IPS DF 6.9 (cell line): Measurements from ENCODE around the gene BRIP1.
"Not testable (repeated sequence)": the region's sequence is repeated elsewhere in the genome, so short reads cannot be mapped to it uniquely, and the experiment has no call there.

Source experiments
- DNase-seq: peaks from one replicate; pipeline ENCODE4 v3.0.0-alpha.2; 2013; ENCODE audit warnings: low read depth, low spot score
- H3K27ac ChIP-seq: one replicate; pipeline ENCODE4 v1.5.1; 2013; ENCODE audit warnings: low read length, control low read depth
- H3K27me3 ChIP-seq: 2 replicates; pipeline ENCODE4 v1.6.1; 2013; ENCODE audit warnings: mild to moderate bottlenecking, low read length; ENCODE audit not compliant: control insufficient read depth, insufficient read depth
- H3K36me3 ChIP-seq: 2 replicates; pipeline ENCODE4 v1.6.1; 2013; ENCODE audit warnings: low read length; ENCODE audit not compliant: control insufficient read depth, insufficient read depth
- H3K4me1 ChIP-seq: 2 replicates; pipeline ENCODE4 v1.6.1; 2013; ENCODE audit warnings: low read length; ENCODE audit not compliant: control insufficient read depth, insufficient read depth
- H3K4me3 ChIP-seq: 2 replicates; pipeline ENCODE4 v1.5.1; 2013; ENCODE audit warnings: mild to moderate bottlenecking, low read length
- H3K9me3 ChIP-seq: 2 replicates; pipeline ENCODE4 v1.6.1; 2013; ENCODE audit warnings: low read length, inconsistent platforms; ENCODE audit not compliant: control insufficient read depth, insufficient read depth
- WGBS: extraction: QIAGEN DNeasy Blood & Tissue Kit; methylation state at CpG from one replicate; pipeline ENCODE4 v1.1.7; 2013; ENCODE audit warnings: mixed read lengths, missing lambda C conversion rate; ENCODE audit not compliant: insufficient read length, insufficient coverage; 5-methylcytosine and 5-hydroxymethylcytosine counted together

Gene BRIP1

DNA sequence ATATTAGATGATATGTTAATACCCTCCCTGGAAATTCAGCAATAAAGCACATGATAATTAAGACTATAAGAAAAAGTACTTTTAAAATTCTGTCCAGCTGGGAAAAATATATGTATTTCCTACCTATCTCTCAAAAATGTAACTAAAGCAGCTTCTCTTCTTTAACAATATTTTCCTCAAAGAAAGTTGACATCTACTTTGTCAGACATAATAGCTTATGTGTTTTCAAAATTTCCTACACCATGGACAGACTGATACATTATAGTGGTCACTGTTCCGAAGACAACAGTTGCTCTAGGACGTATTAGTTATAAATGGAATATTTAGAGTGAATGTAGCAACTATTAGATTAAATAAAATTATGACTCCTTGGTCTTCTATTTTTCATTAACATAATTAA lies 140.9 kb downstream of the BRIP1 start:
- Histone ChIP-seq H3K27me3 (no peaks in the 10 kb centered on the region), H3K4me1 (no peaks in the 10 kb centered on the region), H3K9me3 (no peaks in the 10 kb centered on the region), H3K4me3 (no peak overlapping the region), H3K36me3 (no peaks in the 10 kb centered on the region), H3K27ac (no peak overlapping the region)
- WGBS: no CpG with 5 or more reads among the region's 2 CpGs
- DNase-seq: no peak

DNA sequence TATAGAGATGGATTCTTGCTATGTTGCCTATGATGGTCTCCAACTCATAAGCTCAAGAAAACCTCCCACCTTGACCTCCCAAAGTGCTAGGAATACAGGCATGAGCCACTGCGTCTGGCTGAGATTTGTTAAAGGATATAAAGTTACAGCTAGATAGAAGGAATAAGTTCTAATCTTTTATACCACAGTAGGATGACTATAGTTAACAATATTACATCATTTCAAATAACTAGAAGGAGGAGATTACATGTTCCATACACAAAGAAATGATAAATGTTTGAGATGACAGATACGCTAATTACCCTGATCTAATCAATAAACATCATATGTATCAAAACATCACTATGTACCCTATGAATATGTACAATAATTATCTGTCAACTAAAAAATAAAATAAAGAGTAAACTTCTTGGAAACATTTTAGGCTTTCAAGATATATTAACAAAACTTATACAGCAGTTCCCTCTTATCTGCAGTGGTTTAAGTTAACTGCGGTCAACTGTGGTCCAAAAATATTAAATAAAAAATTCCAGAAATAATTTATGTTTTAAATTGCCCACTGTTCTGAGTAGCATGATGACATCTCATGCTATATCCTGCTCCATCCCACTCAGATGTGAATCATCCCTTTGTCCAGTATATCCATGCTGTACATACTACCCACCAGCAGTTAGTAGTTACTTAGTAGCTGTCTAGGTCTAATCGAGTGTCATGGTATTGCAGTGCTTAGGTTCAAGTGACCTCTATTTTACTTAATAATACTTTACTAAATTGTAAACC lies 143.1 kb downstream of the BRIP1 start:
- H3K27ac ChIP-seq: no peak overlapping the region
- no CpG with 5 or more reads among the region's 4 CpGs for WGBS

DNA sequence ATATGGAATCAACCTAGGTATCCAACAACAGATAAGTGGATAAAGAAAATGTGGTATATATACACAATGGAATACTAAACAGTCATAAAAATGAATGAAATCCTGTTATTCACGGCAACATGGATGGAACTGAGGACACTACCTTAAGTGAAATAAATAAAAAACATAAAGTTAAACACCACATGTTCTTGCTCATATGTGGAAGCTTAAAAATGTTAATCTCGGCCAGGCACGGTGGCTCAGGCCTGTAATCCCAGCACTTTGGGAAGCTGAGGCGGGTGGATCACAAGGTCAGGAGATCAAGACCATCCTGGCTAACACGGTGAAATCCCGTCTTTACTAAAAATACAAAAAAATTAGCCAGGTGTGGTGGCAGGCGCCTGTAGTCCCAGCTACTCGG lies 144.1 kb downstream of the BRIP1 start:
- DNase-seq, H3K27me3 ChIP-seq, H3K36me3 ChIP-seq, H3K9me3 ChIP-seq, H3K27ac ChIP-seq, H3K4me3 ChIP-seq, H3K4me1 ChIP-seq: not testable (repeated sequence)
- WGBS: no CpG with 5 or more reads among the region's 8 CpGs

More for the DNA sequence above, 143.1 kb downstream of the BRIP1 start:
- DNase-seq: no peak
- no peaks in the 10 kb centered on the region for H3K27me3 ChIP-seq
- no peak overlapping the region for H3K4me3 ChIP-seq
- H3K36me3 ChIP-seq: no peaks in the 10 kb centered on the region
- H3K4me1 ChIP-seq: no peaks in the 10 kb centered on the region
- no peaks in the 10 kb centered on the region for H3K9me3 ChIP-seq

DNA sequence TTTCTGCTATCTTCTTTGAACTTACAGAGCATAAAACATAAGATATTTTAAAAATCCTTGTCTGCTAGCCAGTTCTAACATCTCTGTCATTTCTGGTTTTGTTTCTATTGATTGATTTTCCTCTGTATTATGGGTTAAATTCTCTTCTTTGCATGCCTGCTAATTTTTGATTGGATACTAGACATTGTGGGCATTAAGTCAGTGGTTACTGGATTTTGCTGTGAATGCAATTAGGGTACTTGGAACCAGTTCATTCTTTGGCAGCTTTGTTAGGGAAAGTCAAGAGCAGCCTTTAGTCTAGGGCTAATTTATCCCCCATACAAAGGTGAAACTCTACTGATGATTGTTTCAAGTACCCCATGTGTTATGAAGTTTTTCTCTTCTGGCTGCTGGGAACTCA lies 145.3 kb downstream of the BRIP1 start:
- H3K36me3 ChIP-seq: no peaks in the 10 kb centered on the region
- H3K4me1 ChIP-seq: no peaks in the 10 kb centered on the region
- DNase-seq: no peak
- no peaks in the 10 kb centered on the region for H3K9me3 ChIP-seq
- H3K27ac ChIP-seq: no peak overlapping the region
- H3K4me3 ChIP-seq: no peak overlapping the region
- no peaks in the 10 kb centered on the region for H3K27me3 ChIP-seq

DNA sequence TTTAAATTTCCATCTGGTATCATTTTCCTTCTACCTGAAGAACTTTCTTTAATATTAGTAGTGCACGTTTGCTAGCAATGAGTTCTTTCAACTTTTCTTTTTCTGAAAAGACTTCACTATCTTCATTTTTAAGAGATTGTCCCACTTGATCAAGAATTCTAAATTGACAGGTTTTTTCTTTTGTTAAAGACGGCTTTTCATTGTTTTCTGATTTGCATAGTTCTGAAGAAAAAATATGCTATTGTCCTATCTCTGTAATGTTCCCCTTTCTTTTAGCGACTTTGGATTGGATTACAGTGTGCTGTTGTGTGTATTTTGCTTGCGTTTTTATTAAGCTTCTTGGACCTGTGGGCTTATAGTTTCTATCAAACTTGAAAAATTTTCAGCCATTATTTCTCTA lies 146.0 kb downstream of the BRIP1 start:
- no CpG with 5 or more reads among the region's 4 CpGs for WGBS
- Histone ChIP-seq H3K4me3 (no peak overlapping the region), H3K27ac (no peak overlapping the region), H3K4me1 (no peaks in the 10 kb centered on the region), H3K27me3 (no peaks in the 10 kb centered on the region), H3K9me3 (no peaks in the 10 kb centered on the region), H3K36me3 (no peaks in the 10 kb centered on the region)
- DNase-seq: no peak

DNA sequence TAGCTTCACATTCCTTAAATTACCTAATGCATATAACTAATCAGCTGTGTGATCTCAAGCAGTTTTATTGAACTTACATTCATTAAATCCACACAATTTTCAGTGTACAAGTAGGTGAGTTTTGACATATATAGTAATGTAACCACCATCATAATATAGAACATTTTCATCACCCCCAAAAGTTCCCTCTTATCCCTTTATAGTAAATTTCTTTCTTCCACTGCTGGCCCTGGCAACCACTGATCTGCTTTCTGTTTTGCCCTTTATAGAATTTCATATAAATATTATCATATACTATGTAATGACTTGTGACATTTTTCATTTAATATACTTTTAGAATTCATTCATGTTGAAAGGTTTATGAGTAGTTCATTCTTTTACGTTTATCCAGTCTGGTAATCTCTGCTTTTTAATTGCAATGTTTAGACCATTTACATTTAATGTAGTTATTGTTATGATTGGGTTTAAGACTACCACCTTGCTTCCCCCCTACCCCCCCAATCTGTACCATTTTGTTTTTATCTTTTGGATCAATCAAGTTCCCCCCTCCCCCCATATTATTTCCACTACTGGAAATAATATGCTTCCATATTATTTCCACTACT lies 147.0 kb downstream of the BRIP1 start:
- no peak overlapping the region for H3K4me3 ChIP-seq
- H3K27me3 ChIP-seq: no peaks in the 10 kb centered on the region
- no peaks in the 10 kb centered on the region for H3K4me1 ChIP-seq
- no peaks in the 10 kb centered on the region for H3K9me3 ChIP-seq
- DNase-seq: no peak
- H3K27ac ChIP-seq: no peak overlapping the region
- no CpG with 5 or more reads among the region's 1 CpG for WGBS
- no peaks in the 10 kb centered on the region for H3K36me3 ChIP-seq

DNA sequence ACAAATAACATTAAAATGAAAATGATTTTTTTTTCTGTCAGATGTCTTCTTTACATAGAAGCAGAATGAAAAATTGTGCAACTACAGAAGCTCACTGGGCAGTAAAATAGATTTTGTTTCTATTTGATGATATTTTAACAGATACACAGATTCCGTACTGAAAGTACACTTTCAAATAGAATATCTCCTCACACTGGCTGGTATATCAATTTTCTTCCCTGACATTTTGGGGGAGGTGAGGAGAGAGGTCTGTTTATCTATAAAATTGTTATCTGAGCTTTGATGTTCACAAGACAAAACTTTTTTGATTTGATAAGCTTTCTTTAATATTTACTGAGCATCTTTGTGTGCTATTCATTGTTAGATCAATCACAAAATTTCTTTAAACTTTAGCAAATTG lies 148.0 kb downstream of the BRIP1 start:
- no peaks in the 10 kb centered on the region for H3K4me1 ChIP-seq
- H3K27ac ChIP-seq: no peak overlapping the region
- no peaks in the 10 kb centered on the region for H3K27me3 ChIP-seq
- H3K4me3 ChIP-seq: no peak overlapping the region
- WGBS: no CpG with 5 or more reads among the region's 1 CpG
- no peaks in the 10 kb centered on the region for H3K36me3 ChIP-seq
- no peaks in the 10 kb centered on the region for H3K9me3 ChIP-seq
- no peak for DNase-seq

DNA sequence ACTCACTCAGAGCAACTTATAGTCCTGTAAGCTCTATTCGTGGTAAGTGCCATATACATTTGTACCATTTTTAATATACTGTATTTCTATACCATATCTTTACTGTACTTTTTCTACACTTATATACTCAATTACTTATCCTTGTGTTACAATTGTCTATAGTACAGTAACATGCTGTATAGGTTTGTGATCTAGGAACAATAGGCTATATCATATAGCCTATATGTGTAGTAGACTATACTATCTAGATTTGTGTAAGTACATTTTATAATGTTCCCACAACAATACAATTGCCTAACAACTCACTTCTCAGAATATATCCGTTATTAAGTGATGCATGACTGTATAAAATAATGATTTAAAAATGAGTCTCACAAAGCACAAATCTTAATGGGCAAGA lies 149.0 kb downstream of the BRIP1 start:
- no peaks in the 10 kb centered on the region for H3K9me3 ChIP-seq
- no CpG with 5 or more reads among the region's 2 CpGs for WGBS
- H3K27me3 ChIP-seq: no peaks in the 10 kb centered on the region
- no peak for DNase-seq
- no peaks in the 10 kb centered on the region for H3K4me1 ChIP-seq
- H3K36me3 ChIP-seq: no peaks in the 10 kb centered on the region
- H3K4me3 ChIP-seq: no peak overlapping the region
- H3K27ac ChIP-seq: no peak overlapping the region

DNA sequence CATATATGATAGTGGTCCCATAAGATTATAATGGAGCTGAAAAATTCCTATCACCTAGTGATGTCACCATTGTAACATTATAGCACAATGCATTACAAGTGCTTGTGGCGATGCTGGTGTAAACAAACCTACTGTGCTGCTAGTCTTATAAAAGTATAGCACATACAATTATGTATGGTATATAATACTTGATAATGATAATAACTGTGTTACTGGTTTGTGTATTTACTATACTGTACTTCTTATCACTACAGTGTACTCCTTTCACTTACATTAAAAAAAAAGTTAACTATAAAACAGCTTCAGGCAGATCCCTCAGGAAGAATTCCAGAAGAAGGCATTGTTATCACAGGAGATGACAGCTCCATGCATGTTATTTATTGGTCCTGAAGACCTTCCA lies 150.3 kb downstream of the BRIP1 start:
- WGBS: no CpG with 5 or more reads among the region's 1 CpG
- Histone ChIP-seq H3K27me3 (no peaks in the 10 kb centered on the region), H3K4me1 (no peaks in the 10 kb centered on the region), H3K9me3 (no peaks in the 10 kb centered on the region), H3K36me3 (no peaks in the 10 kb centered on the region), H3K27ac (no peak overlapping the region), H3K4me3 (no peak overlapping the region)
- DNase-seq: no peak

DNA sequence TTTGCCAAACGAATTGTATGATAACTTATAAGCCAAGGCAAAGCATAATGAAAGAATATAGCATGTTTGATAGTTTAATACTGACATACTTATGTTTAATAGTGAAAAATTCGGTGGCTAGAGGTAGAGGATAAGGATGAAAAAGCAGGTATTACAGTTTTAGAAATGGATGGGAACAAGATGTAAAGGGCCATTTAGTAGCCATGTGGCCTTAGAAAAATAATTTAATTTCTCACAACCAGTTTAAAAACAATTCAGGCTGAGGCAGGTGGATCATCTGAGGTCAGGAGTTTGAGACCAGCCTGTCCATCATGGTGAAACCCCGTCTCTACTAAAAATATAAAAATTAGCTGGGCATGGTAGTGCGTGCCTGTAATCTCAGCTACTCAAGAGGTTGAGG lies 152.8 kb downstream of the BRIP1 start:
- no peaks in the 10 kb centered on the region for H3K9me3 ChIP-seq
- no peak for DNase-seq
- 100% methylated on average over 1 of the region's 4 CpGs for WGBS
- no peaks in the 10 kb centered on the region for H3K36me3 ChIP-seq
- H3K4me1 ChIP-seq: no peaks in the 10 kb centered on the region
- H3K4me3 ChIP-seq: no peak overlapping the region
- no peaks in the 10 kb centered on the region for H3K27me3 ChIP-seq
- H3K27ac ChIP-seq: no peak overlapping the region

DNA sequence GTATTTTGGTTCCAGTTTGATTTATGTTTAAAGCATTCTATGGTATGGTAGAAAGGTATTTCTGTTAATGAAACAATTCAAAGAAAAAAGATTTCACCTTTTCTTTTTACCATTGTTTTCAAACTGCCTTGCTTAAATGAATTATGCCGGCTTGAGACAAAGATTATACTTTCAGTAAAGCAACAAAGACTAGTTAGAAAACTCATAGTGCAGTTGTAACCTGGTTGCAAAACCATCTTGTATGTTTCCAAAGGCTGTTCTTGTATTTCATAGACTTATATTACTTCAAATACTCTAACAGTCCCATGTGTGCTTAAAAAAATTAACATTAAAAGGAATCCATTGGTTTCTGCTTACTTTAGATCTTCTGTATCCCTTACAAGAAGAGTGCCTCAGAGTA lies 153.8 kb downstream of the BRIP1 start:
- WGBS: no CpG with 5 or more reads among the region's 1 CpG
- H3K9me3 ChIP-seq: no peaks in the 10 kb centered on the region

More for the DNA sequence above, 153.8 kb downstream of the BRIP1 start:
- no peak for DNase-seq
- no peaks in the 10 kb centered on the region for H3K4me1 ChIP-seq
- H3K36me3 ChIP-seq: no peaks in the 10 kb centered on the region
- H3K27ac ChIP-seq: no peak overlapping the region
- H3K4me3 ChIP-seq: no peak overlapping the region
- no peaks in the 10 kb centered on the region for H3K27me3 ChIP-seq
